ENCODE results near the gene ADA.
"Not testable (repeated sequence)": the region's sequence is repeated elsewhere in the genome, so short reads cannot be mapped to it uniquely, and the experiment has no call there.

- TF ChIP-seq EZH2 (IDR thresholded peaks at IDR 0.05; ENCODE audit: insufficient read depth, poor library complexity, severe bottlenecking); EZH2phosphoT487 (IDR thresholded peaks at IDR 0.05; ENCODE audit: insufficient read depth, low read depth): not testable (repeated sequence)
Measured at GRCh38 chr20:44697041-44697440, 45.5 kb upstream of the ADA start.

Measured in GM23248 (cell line).